Measurements from ENCODE around the gene POU6F1.

Gene POU6F1

GRCh38 chr12:51192284-51192671 is 25.6 kb downstream of the POU6F1 start:
- DNase-seq: no peak

GRCh38 chr12:51191516-51192283 is 26.2 kb downstream of the POU6F1 start:
- no peak for DNase-seq

GRCh38 chr12:51190820-51191219 is 27.0 kb downstream of the POU6F1 start:
- DNase-seq: no peak

GRCh38 chr12:51189790-51190355 is 28.0 kb downstream of the POU6F1 start:
- DNase-seq: no peak

GRCh38 chr12:51188359-51189051 is 29.4 kb downstream of the POU6F1 start:
- DNase-seq: no peak

- DNase-seq: no peak
These were observed 30.4 kb downstream of the POU6F1 start for GRCh38 chr12:51187370-51187987.

GRCh38 chr12:51186465-51187085 is 31.3 kb downstream of the POU6F1 start:
- no peak for DNase-seq

- DNase-seq: no peak
These were observed 32.6 kb downstream of the POU6F1 start for GRCh38 chr12:51185171-51185717.

- no peak for DNase-seq
These were observed 34.0 kb downstream of the POU6F1 start for GRCh38 chr12:51183816-51184215.

GRCh38 chr12:51183349-51183748 is 34.5 kb downstream of the POU6F1 start:
- no peak for DNase-seq

- no peak for DNase-seq
These were observed 36.3 kb downstream of the POU6F1 start for GRCh38 chr12:51181558-51181957.

- no peak for DNase-seq
These were observed 40.0 kb downstream of the POU6F1 start for GRCh38 chr12:51177897-51178296.

GRCh38 chr12:51174501-51174900 is 43.4 kb downstream of the POU6F1 start:
- DNase-seq: no peak

- peak; percentile 79 for DNase-seq
These were observed 45.1 kb downstream of the POU6F1 start, which contains the start of gene TFCP2 for GRCh38 chr12:51172515-51173431. Gene TFCP2 (minus strand): TSS chr12:51173135. CDS start chr12:51172422, 713 bp downstream.

GRCh38 chr12:51171884-51172514 is 45.9 kb downstream of the POU6F1 start:
- no peak for DNase-seq

GRCh38 chr12:51163795-51164194 is 54.1 kb downstream of the POU6F1 start:
- DNase-seq: no peak

GRCh38 chr12:51162217-51162616 is 55.6 kb downstream of the POU6F1 start:
- no peak for DNase-seq

- DNase-seq: no peak
These were observed 56.9 kb downstream of the POU6F1 start for GRCh38 chr12:51160814-51161459.

- DNase-seq: no peak
These were observed 61.6 kb downstream of the POU6F1 start for GRCh38 chr12:51156245-51156765.

- no peak for DNase-seq
These were observed 64.9 kb downstream of the POU6F1 start for GRCh38 chr12:51152953-51153352.
